IPS DF 4.7 (cell line): ENCODE measurements around the gene IL2RA.

ENCODE experiments used
- DNase-seq: peaks from one replicate; pipeline ENCODE4 v3.0.0-alpha.2; 2013; ENCODE audit warnings: low spot score; ENCODE audit errors: extremely low read depth

IL2RA gene

DNA sequence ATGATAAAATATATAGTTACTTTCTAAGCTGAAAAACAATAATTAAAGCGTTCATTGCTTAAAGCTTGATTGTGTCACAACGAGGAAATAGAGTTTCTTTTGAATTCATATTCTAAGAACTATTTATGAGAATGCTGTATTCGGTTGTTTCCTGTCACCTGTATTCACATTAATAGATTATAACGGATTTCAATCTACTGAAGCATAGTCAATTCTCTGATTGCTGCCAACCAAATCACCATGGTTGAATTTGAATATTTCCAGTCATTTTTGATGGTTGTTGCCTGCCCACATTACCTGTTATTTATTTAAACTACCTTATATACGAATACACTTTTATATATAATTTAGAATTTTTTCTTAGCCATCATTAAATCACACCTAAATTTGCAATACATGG lies 22.0 kb downstream of the IL2RA start:
- DNase-seq, result no peak

GRCh38 chr10:6039711-6040110 lies 22.5 kb downstream of the IL2RA start:
- no peak for DNase-seq

GRCh38 chr10:6038071-6038631 lies 24.0 kb downstream of the IL2RA start:
- DNase-seq, result no peak

DNA sequence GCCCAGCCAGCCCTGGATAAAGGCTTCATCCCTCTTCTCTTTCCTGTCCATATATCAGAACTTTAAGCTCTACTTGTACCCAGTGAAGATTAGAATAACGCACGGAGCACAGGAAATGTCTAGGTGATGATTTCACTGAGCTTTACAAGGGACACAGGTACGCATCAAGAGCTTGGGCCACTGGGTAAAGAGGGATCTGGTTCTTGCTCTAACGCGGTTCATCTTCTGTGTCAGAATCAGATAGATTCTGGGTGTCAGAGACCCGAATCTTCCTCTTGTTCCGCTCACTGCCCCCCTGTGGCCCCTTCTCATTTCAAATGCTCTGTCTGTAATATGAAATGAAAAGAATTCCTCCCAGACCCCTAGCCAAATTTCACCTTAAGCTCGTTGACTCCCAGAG lies 24.7 kb downstream of the IL2RA start:
- DNase-seq, result no peak

- no peak for DNase-seq
These were observed 25.3 kb downstream of the IL2RA start for GRCh38 chr10:6036861-6037321.

DNA sequence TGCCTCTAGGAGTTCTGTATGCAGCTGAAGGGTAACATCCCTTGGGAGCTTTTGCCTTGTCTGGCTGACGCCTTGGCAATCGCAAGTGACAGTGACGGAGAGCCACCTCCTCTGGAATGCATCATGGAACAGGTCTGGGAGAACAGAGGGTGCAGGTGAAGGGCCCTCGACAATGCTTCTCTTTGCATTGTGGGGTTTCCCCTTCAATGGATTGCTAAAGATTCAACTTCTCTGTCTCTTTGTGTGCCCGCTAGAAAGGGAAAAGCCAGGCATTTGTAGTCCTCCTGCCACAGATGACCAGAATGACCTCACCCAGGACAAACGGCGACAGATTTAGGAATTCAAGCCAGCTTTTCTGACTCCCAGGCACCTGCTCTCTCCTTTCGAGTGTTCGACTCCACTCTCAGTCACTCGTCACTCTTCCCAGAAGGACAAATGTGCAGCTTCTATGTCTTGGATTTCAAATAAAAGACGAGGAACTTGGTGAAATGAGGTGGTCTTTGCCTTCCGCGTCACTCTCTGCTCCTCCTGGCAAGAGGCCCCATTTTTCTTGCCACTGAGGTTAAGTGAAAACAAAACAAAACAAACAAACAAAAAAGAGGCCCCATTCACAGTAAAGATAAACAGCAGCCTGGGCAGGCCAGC lies 26.1 kb downstream of the IL2RA start:
- no peak for DNase-seq

DNA sequence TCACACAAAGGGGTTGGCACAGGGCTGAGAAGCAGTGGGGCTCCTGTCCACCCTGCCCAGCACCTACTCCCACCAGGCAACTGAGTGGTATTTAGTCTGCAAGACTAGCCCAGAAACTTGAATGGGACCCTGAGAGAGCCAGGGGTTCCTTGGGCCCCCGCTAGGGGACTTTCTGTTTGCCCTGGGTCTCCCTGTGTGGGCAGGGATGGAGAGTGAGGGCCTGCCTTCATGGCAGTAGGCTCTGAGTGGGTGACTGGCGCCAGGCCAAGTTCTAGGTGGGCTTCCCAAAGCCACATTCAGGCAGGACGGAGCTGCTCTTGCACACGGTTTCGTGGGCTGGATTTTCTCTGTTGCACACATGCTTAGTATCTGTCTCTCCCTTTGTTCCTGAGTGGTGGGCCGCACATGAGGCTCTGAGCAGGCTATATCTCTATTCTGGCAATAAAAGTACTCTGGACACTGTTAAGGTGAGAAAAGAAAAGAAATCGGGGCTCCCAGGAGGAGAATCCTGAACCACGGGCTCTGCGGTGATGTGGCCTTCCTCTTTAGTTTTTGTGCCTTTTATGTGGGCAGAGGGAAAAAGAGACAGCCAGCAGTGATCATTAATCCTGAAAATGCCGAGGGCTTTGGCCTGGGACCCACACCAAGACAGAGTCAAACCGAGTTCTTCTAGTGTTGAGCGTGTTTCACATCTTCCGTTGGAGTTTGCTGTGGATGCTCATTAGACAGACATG lies 26.9 kb downstream of the IL2RA start:
- no peak for DNase-seq

GRCh38 chr10:6034371-6034770 lies 27.8 kb downstream of the IL2RA start:
- DNase-seq, result no peak

DNA sequence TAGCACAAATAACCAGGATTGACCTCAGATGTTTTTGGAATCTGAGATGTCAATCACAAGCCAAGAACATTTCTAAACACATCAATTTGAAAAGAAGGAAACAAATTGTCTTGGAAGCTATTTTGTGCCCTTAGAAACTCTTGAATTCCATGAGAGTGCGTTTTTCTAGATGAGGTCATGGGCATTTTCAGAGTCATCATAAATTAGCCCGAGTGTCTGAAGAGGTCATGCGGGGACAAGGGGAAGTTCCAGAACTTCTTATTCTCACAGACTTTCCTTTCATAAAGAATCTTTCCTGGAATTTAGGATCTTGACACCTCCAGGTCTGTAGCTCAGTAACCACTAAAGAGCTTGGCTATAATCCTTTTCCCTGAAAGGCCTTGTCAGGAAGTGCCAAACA lies 28.2 kb downstream of the IL2RA start:
- no peak for DNase-seq

DNA sequence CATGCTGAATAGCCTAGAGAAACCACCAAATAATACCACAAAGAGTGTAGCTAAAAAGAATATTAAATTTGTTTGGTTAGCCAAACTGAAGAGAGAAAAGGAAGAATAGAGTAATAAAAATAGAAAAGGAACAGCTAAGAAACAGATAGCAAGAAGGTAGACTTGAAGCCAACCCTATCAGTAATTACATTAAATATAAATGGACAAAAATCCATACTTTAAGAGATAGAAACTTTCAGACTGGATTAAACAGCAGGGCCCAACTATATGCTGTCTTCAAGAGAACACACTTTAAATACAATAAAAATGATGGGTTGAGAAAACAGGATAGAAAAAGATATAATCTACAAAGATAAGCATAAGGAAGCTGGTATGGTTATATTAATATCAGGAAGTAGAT lies 31.2 kb downstream of the IL2RA start:
- DNase-seq, result no peak

- no peak for DNase-seq
These were observed 31.9 kb downstream of the IL2RA start for GRCh38 chr10:6030217-6030616.

- no peak for DNase-seq
These were observed 34.2 kb downstream of the IL2RA start for GRCh38 chr10:6027929-6028328.

DNA sequence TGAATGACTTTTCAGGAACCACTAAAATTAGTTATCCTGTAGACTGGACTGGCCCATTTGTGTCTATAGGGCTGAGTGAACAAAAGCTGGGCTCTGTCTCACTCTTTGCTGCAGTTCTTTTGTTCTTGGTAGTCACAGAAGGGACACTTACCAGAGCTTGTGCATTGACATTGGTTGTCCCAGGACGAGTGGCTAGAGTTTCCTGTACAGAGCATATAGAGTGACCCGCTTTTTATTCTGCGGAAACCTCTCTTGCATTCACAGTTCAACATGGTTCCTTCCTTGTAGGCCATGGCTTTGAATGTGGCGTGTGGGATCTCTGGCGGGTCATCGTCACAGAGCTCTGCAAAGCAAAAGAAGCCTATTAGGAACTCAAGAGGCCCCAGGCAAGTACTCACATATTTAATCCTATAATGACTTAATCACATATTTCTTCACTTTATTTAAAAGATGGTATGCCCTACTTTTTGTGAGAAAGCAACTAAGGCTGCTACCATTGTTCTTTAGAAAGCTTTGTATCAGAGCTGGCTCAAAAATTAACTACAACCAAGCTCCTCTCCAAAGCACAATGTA lies 36.4 kb downstream of the IL2RA start:
- no peak for DNase-seq

GRCh38 chr10:6024334-6024682 lies 37.9 kb downstream of the IL2RA start:
- DNase-seq, result no peak

GRCh38 chr10:6023661-6024333 lies 38.4 kb downstream of the IL2RA start:
- no peak for DNase-seq

DNA sequence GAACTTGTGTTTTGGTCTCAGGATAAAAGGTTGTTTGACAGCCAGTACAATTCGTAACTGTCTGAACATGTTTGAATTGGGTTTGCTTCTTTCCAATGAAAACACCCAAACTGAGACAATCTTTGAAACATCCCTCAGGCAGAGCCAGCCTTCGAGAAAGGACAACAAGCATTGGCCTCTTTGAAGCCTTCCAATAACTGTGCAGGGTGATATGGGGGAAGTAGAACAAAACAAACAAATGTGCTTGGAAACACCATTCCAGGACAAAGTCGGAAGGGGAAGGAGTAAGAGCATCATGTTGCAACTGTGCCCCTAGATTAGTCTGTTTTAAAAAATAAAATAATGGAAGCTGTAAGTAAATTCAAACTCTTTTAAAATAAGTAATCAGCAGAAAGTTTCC lies 39.5 kb downstream of the IL2RA start:
- DNase-seq, result no peak

DNA sequence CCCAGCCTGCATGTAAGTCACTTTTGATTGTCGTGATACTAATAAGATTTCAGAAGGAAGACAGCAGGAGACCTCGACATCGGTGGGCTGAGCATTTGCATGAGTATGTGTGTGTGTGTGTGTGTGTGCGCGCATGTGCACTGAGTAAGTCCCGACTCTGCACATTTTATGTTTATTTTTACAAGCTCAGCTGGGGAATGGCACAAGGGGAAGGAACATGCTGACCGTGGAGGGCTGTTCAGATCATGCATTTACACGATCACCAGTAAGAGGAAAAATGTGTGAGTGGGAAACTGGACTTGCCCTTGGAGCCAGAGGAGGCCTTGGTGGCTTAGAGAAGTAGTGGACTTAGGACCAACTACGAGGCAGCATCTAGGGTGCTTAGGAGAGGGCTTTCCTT lies 41.3 kb downstream of the IL2RA start:
- no peak for DNase-seq

DNA sequence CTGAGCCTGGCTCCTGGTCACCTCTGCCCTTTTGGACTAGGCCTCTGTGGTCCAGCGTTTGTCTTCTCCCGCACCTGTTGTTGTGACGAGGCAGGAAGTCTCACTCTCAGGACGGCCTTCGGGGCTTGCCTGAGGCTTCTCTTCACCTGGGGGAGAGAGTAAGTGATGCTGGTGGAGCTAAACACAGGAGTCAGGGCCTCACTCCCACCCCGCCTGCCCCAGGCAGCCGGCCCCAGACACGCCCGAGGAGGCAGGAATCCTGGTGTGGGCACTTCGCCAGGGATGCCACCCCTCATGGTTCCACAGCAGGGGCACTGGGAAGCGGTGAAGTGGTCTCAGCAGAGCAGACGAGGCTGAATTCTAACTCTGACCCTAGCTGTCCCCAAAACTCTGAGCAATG lies 42.4 kb downstream of the IL2RA start:
- no peak for DNase-seq

DNA sequence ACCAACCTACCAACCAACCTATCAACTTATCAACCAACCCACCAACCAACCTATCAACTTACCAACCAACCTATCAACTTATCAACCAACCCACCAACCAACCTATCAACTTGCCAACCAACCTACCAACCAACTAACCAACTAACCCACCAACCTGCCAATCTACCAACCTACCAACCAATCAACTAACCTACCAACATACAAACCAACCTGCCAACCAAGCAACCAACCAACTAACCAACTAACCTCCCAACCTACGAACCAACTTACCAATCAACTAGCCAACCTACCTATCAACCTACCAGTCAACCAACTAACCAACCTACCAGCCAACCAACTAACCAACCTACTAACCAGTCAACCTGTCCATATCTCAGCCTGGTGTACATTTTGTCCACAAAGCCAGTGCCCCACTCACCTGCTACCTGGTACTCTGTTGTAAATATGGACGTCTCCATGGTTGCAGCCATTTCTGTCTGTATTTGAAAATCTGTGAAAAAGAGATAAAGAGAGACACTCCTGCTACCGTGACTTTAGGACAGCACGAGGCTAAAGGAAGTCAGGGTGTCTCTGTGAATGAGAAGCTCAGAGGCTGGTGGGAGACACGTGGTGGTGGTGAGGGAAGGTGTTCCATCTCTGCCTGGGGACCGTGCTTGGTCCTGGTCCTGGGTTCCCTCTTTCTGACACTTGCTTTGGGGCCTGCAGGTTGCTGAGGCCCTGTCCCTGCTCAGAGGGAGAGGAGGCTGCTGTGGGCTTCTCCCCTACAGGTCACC lies 43.0 kb downstream of the IL2RA start:
- DNase-seq, result no peak

GRCh38 chr10:6018422-6018821 lies 43.7 kb downstream of the IL2RA start:
- no peak for DNase-seq

DNA sequence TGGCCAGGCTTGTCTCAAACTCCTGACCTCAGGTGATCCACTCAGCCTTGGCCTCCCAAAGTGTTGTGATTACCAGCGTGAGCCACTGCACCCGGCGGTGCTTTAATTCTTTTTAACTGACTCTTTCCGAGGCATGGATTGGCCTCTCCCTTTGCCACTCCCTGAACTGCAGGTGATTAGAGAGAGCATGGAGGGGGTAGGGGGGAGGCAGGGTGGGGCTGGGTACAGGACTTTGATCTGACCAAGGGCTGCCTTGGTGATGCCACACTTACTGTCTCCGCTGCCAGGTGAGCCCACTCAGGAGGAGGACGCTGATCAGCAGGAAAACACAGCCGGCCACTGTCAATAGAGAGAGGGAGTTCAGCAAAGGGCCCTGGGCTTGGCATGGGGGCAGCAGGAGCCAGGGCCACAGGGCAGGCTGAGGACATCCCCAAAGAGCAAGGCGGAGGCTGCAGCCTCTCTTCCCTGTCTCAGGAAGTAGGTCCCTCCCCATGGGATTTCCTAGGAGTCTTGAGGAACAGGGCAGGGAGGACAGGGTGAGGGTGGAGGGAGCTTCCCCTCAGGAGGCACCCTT lies 44.3 kb downstream of the IL2RA start:
- no peak for DNase-seq
